Natural killer cell (primary cell): ENCODE measurements around the gene ZDHHC17. TPM values are rescaled to one million over a fixed set of nuclear protein-coding genes. Genes with fewer than 3 reads are reported as not detected.

Source experiments
- ATAC-seq, 3 donors: fragments of 150-1000 bp in 2 of 3; fragments of 200-7000 bp in 1 of 3; cut with Tn5 transposase; 1 replicate in 1 of 3; 2 replicates in 2 of 3; pipeline ENCODE4 v1.10.0; 2021; ENCODE audit warnings: mild to moderate bottlenecking in 2 of 3, moderate library complexity in 2 of 3
- DNase-seq, 2 donors: peaks; one replicate each; pipeline versions ENCODE4 v3.0.0 to v3.0.0-alpha.2; 2013 to 2021; ENCODE audit warnings: mixed read lengths in 1 of 2
- H3K27ac ChIP-seq: one replicate; pipeline ENCODE4 v1.5.1; 2013; ENCODE audit warnings: mild to moderate bottlenecking, low read length
- H3K27me3 ChIP-seq: one replicate; pipeline ENCODE4 v1.6.1; 2013; ENCODE audit warnings: low read length; ENCODE audit not compliant: control insufficient read depth, insufficient read depth
- H3K36me3 ChIP-seq: one replicate; pipeline ENCODE4 v1.6.1; 2013; ENCODE audit warnings: low read length; ENCODE audit not compliant: control insufficient read depth, insufficient read depth
- H3K4me1 ChIP-seq: one replicate; pipeline ENCODE4 v1.6.1; 2013; ENCODE audit warnings: low read length; ENCODE audit not compliant: control insufficient read depth, insufficient read depth
- H3K4me3 ChIP-seq: one replicate; pipeline ENCODE4 v1.5.1; 2013; ENCODE audit warnings: low read length
- H3K9me3 ChIP-seq: one replicate; pipeline ENCODE4 v1.6.1; 2013; ENCODE audit warnings: low read length; ENCODE audit not compliant: control insufficient read depth, insufficient read depth
- H3K27ac Mint-ChIP-seq, 2 donors: one replicate each; pipeline ENCODE4 v1.8.0; 2022; ENCODE audit warnings: mild to moderate bottlenecking in 2 of 2, mixed read lengths in 2 of 2, moderate library complexity in 1 of 2
- H3K27me3 Mint-ChIP-seq, 2 donors: one replicate each; pipeline ENCODE4 v1.8.0; 2022; ENCODE audit warnings: low read depth in 2 of 2, mixed read lengths in 2 of 2
- H3K36me3 Mint-ChIP-seq: one replicate; pipeline ENCODE4 v1.8.0; 2022; ENCODE audit warnings: mixed read lengths
- H3K4me1 Mint-ChIP-seq, 2 donors: one replicate each; pipeline ENCODE4 v1.8.0; 2022; ENCODE audit warnings: mixed read lengths in 2 of 2
- H3K4me3 Mint-ChIP-seq: one replicate; pipeline ENCODE4 v1.8.0; 2022; ENCODE audit warnings: mild to moderate bottlenecking, moderate library complexity, mixed read lengths
- H3K9me3 Mint-ChIP-seq, 2 donors: one replicate each; pipeline ENCODE4 v1.8.0; 2022; ENCODE audit warnings: mixed read lengths in 2 of 2
- CTCF ChIP-seq: fragments of 200-600 bp; IDR thresholded peaks from one replicate; pipeline ENCODE4 v1.8.0; 2022; ENCODE audit warnings: antibody characterized with exemption
- WGBS: methylation state at CpG from one replicate; pipeline ENCODE4 v1.1.7; 2013; ENCODE audit warnings: missing lambda C conversion rate; ENCODE audit not compliant: insufficient coverage; 5-methylcytosine and 5-hydroxymethylcytosine counted together
- intact Hi-C: fragments of 100-400 bp; cut with micrococcal nuclease; formaldehyde crosslinking; loops from one replicate; pipeline ENCODE4 v1.14.2; 2022
- total RNA-seq, 4 donors: library from RNA; stranded (reverse); fragments of 120-200 nt in 1 of 4; gene quantifications; one replicate each; pipeline versions ENCODE4 v1.2.3 to v1.2.4, GENCODE V29; 2013 to 2022

Gene ZDHHC17
- total RNA-seq, 3 donors from 2014 or later (not counting 1 experiment from before 2014, with no cell fraction given): 55.2 to 63.9 (median 58.4) TPM

DNA sequence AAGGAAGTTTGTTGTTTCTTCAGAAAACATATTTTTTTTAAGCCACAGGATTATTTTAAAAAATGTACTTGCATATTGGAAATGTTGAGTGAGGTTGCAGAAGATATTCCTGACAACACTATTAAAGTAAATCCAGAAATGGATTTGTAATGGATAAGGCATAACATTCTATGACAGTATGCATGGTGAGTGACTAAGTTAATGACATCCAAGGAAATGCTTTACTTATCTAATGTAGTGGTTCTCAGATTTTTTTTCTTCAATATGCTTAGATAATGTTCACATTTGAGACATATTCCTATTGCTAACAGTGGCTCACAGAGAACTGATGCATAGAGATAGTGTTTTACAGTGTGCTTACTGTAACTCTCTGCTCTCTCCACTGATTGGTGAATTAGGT lies 49.4 kb downstream of the ZDHHC17 start:
- Histone ChIP-seq H3K9me3 (no peaks in the 10 kb centered on the region), H3K27ac (no peak overlapping the region), H3K4me1 (no peaks in the 10 kb centered on the region), H3K36me3 (peaks cover 38% of the 10 kb centered on the region), H3K4me3 (no peak overlapping the region), H3K27me3 (no peaks in the 10 kb centered on the region)
- H3K27me3 Mint-ChIP-seq: no peaks in the 10 kb centered on the region
- TF ChIP-seq CTCF: no peak
- DNase-seq (no peak), ATAC-seq (no peak)
- intact Hi-C loops: no loop called here
- H3K4me3 Mint-ChIP-seq: no peak overlapping the region
- H3K9me3 Mint-ChIP-seq: no peaks in the 10 kb centered on the region
- peaks cover 5 to 6% of the 10 kb centered on the region in 2 donors for H3K4me1 Mint-ChIP-seq
- H3K36me3 Mint-ChIP-seq: no peaks in the 10 kb centered on the region
- no peak overlapping the region for H3K27ac Mint-ChIP-seq

DNA sequence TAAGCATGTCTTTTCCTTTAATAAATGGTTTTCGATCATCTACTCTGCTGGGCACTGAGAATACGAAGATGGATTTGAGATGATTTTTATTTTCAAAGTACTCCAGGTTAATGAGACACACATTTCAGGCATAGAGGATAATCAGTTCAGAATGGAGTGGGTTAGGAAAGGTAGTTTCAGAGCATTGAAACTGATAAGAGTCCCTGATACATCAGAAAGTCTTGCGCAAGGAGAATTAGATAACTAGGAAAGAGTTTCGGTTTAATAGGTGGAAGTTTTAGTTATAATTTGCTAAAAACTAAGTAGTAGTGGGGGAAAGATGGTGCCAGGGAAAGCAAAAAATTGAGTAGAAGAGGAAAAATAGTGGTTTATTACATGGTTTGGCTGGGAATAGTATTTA lies 50.1 kb downstream of the ZDHHC17 start:
- no peaks in the 10 kb centered on the region for H3K9me3 Mint-ChIP-seq
- H3K36me3 Mint-ChIP-seq: no peaks in the 10 kb centered on the region
- no peaks in the 10 kb centered on the region for H3K27me3 ChIP-seq
- ATAC-seq: no peak
- peaks cover 38% of the 10 kb centered on the region for H3K36me3 ChIP-seq
- H3K4me1 ChIP-seq: no peaks in the 10 kb centered on the region
- no peaks in the 10 kb centered on the region for H3K9me3 ChIP-seq
- intact Hi-C loops: no loop called here
- H3K27ac Mint-ChIP-seq: no peak overlapping the region
- no peak for TF ChIP-seq CTCF
- H3K27me3 Mint-ChIP-seq: no peaks in the 10 kb centered on the region
- no peak overlapping the region for H3K4me3 Mint-ChIP-seq
- no peak overlapping the region for H3K27ac ChIP-seq
- DNase-seq: no peak
- WGBS: 96% methylated on average over 4 of the region's 4 CpGs
- peaks cover 5 to 6% of the 10 kb centered on the region in 2 donors for H3K4me1 Mint-ChIP-seq
- H3K4me3 ChIP-seq: no peak overlapping the region

DNA sequence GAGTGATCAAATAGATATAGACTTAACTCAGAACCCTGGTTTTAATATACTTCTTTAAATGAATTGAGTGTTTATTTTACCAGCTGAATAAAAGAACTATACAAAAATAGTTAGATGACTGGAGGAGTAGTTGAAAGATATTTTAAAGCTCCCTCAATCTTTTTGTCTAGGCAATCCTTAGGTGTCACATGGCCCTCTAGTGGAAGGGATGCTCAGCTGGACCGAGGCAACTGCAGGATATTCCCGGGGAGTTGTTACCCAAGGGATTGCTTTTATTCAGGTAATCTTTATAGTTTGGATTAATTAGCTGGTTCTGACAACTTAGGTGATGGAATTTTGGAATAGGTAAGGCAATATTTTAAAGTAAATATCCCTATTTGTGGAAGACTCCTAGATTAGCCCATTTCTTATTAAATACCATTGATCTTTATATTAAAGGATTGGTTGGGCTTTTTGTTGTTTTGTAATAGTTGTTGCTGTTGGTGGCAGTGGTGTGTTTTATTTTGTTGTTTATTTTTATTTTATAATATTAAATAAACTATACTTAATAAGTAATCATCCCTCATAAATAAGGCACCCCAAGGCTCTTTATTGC lies 57.1 kb downstream of the ZDHHC17 start:
- Mint-ChIP-seq H3K4me1 (no peaks in the 10 kb centered on the region), H3K36me3 (no peaks in the 10 kb centered on the region), H3K27ac (no peak overlapping the region), H3K9me3 (no peaks in the 10 kb centered on the region), H3K4me3 (no peak overlapping the region), H3K27me3 (no peaks in the 10 kb centered on the region)
- WGBS: 88% methylated on average over 2 of the region's 2 CpGs
- Histone ChIP-seq H3K4me1 (no peaks in the 10 kb centered on the region), H3K27ac (no peak overlapping the region), H3K27me3 (no peaks in the 10 kb centered on the region), H3K4me3 (no peak overlapping the region), H3K36me3 (peaks cover 19% of the 10 kb centered on the region), H3K9me3 (no peaks in the 10 kb centered on the region)
- DNase-seq: peak in 1 of 2 donors; percentile 3
- ATAC-seq: no peak
- TF ChIP-seq CTCF: no peak
- intact Hi-C loops: no loop called here

DNA sequence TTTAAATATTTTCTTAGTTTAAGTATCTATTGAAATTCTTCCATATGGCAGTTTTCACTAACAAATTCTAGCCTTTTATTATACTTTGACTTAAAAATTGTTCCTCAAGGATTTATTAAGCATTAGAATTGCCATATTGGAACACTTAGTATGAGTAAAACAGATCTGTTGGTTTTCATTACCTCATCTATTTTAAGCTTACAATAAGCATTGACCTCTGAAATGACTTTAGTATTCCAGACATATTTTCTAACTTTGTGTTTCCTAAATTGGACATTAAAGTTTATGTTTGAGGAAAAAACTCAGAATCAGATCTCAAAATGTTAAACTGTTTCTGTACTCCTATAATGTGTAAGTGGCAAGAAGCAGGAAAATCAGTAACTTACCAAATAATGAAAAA lies 66.5 kb downstream of the ZDHHC17 start:
- H3K9me3 ChIP-seq: no peaks in the 10 kb centered on the region
- Mint-ChIP-seq H3K4me1 (no peaks in the 10 kb centered on the region), H3K36me3 (peaks cover 10% of the 10 kb centered on the region), H3K27me3 (no peaks in the 10 kb centered on the region), H3K27ac (no peak overlapping the region), H3K9me3 (no peaks in the 10 kb centered on the region), H3K4me3 (no peak overlapping the region)
- H3K4me1 ChIP-seq: no peaks in the 10 kb centered on the region
- no peak overlapping the region for H3K4me3 ChIP-seq
- H3K27me3 ChIP-seq: no peaks in the 10 kb centered on the region
- no peak for TF ChIP-seq CTCF
- no peak overlapping the region for H3K27ac ChIP-seq
- ATAC-seq (no peak), DNase-seq (no peak)
- peaks cover 28% of the 10 kb centered on the region for H3K36me3 ChIP-seq
- intact Hi-C loops: no loop called here
